ENCODE data around the gene LUC7L3.
"Not testable (repeated sequence)": the region's sequence is repeated elsewhere in the genome, so short reads cannot be mapped to it uniquely, and the experiment has no call there.

- not testable (repeated sequence) for TF ChIP-seq CTCF (CRISPR knock-in tag; IDR thresholded peaks at IDR 0.05)
- TF ChIP-seq, protein P1, sequence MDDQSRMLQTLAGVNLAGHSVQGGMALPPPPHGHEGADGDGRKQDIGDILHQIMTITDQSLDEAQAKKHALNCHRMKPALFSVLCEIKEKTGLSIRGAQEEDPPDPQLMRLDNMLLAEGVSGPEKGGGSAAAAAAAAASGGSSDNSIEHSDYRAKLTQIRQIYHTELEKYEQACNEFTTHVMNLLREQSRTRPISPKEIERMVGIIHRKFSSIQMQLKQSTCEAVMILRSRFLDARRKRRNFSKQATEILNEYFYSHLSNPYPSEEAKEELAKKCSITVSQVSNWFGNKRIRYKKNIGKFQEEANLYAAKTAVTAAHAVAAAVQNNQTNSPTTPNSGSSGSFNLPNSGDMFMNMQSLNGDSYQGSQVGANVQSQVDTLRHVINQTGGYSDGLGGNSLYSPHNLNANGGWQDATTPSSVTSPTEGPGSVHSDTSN (CRISPR knock-in tag; IDR thresholded peaks at IDR 0.05; ENCODE audit: borderline replicate concordance): not testable (repeated sequence)
Measured at GRCh38 chr17:50680543-50681262, 38.7 kb upstream of the LUC7L3 start.
